ENCODE measurements around the gene MRPL22. TPM values are rescaled to one million over a fixed set of nuclear protein-coding genes. Genes with fewer than 3 reads are reported as not detected.

Gene MRPL22
- total and polyA plus RNA-seq, 2 of the 13 experiments (the other 11 are each of a cell fraction or from before 2014, with no cell fraction given), result 66.8 to 84.8 TPM

DNA sequence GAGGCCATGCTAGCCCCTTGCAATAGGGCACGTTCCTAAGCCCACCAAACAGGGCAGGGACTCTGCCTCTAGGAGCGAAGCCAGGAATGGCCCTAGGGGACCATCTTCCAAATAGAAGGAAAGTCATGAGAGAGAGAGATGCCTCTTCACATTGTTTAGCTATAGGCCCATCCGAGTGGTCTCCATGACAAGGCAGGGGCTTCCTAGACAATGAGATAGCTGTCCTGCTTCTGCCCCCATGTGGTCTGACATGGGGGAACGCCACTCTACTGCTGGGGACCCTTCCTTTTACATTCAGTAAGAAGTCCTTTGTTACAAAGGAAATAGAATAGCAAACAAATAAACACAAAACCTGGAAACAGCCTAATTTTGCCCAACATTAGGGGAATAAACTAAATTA lies 54.8 kb downstream of the MRPL22 start:
- peaks cover 12% of the 10 kb centered on the region; the same call in 1 of the 2 replicates for H3K4me1 ChIP-seq (ENCODE audit: insufficient read depth, low read length)
- no peaks in the 10 kb centered on the region for H3K27me3 ChIP-seq (ENCODE audit: control insufficient read depth in 1 of 2, insufficient read depth in 2 of 2, low read length in 2 of 2)
- no peak overlapping the region for H2AFZ ChIP-seq (ENCODE audit: low read length)
- CTCF ChIA-PET (ENCODE audit: low intra/inter-chr PET ratio, low total read pairs), result no interaction called here
- H3K27ac ChIP-seq (ENCODE audit: extremely low read length, insufficient read depth, low read length), result no peak overlapping the region
- FAIRE-seq (no peak), ATAC-seq (peak; percentile 73), DNase-seq (ENCODE audit: low spot score) (no peak)
- no peak overlapping the region for H3K9ac ChIP-seq (ENCODE audit: insufficient read depth, low read depth, low read length)
- WGBS (ENCODE audit: low lambda C conversion rate), result 0% methylated on average over 2 of the region's 4 CpGs
- no peaks in the 10 kb centered on the region for H3K9me3 ChIP-seq (ENCODE audit: low read length)
- in situ Hi-C loops (cut with HindIII; ENCODE audit: extremely low pct_ligation_motif_present, low pct_unique_long_range_greater_than_20kb) (no loop called here), intact Hi-C loops (cut with micrococcal nuclease; ENCODE audit: unreplicated experiment) (no loop called here)
- POLR2A ChIA-PET, result no interaction called here
- peak overlapping the region; percentile 3; the same call in 1 of the 2 replicates for H3K4me2 ChIP-seq (ENCODE audit: low read depth, low read length)
- no peak overlapping the region for H3K4me3 ChIP-seq (replicated peaks in 1 of 3; ENCODE audit: insufficient read depth in 1 of 3, low read depth in 2 of 3, low read length in 3 of 3)
- no peaks in the 10 kb centered on the region for H3K36me3 ChIP-seq (replicated peaks in 1 of 2; ENCODE audit: control insufficient read depth in 1 of 2, insufficient read depth in 2 of 2, low read length in 2 of 2)
- H3K79me2 ChIP-seq (ENCODE audit: insufficient read depth, low read length), result no peaks in the 10 kb centered on the region
- H4K20me1 ChIP-seq (ENCODE audit: insufficient read depth, low read length), result no peaks in the 10 kb centered on the region
- no TSS peak for BruUV-seq (replicated peaks)
- TF ChIP-seq, protein P1, sequence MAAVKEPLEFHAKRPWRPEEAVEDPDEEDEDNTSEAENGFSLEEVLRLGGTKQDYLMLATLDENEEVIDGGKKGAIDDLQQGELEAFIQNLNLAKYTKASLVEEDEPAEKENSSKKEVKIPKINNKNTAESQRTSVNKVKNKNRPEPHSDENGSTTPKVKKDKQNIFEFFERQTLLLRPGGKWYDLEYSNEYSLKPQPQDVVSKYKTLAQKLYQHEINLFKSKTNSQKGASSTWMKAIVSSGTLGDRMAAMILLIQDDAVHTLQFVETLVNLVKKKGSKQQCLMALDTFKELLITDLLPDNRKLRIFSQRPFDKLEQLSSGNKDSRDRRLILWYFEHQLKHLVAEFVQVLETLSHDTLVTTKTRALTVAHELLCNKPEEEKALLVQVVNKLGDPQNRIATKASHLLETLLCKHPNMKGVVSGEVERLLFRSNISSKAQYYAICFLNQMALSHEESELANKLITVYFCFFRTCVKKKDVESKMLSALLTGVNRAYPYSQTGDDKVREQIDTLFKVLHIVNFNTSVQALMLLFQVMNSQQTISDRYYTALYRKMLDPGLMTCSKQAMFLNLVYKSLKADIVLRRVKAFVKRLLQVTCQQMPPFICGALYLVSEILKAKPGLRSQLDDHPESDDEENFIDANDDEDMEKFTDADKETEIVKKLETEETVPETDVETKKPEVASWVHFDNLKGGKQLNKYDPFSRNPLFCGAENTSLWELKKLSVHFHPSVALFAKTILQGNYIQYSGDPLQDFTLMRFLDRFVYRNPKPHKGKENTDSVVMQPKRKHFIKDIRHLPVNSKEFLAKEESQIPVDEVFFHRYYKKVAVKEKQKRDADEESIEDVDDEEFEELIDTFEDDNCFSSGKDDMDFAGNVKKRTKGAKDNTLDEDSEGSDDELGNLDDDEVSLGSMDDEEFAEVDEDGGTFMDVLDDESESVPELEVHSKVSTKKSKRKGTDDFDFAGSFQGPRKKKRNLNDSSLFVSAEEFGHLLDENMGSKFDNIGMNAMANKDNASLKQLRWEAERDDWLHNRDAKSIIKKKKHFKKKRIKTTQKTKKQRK (IDR thresholded peaks at IDR 0.05; ENCODE audit: low read length), result no peak
- TF ChIP-seq, protein P2, sequence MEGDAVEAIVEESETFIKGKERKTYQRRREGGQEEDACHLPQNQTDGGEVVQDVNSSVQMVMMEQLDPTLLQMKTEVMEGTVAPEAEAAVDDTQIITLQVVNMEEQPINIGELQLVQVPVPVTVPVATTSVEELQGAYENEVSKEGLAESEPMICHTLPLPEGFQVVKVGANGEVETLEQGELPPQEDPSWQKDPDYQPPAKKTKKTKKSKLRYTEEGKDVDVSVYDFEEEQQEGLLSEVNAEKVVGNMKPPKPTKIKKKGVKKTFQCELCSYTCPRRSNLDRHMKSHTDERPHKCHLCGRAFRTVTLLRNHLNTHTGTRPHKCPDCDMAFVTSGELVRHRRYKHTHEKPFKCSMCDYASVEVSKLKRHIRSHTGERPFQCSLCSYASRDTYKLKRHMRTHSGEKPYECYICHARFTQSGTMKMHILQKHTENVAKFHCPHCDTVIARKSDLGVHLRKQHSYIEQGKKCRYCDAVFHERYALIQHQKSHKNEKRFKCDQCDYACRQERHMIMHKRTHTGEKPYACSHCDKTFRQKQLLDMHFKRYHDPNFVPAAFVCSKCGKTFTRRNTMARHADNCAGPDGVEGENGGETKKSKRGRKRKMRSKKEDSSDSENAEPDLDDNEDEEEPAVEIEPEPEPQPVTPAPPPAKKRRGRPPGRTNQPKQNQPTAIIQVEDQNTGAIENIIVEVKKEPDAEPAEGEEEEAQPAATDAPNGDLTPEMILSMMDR (CRISPR knock-in tag; IDR thresholded peaks at IDR 0.05), result peak; percentile 58
- TF ChIP-seq ZNF225 (CRISPR knock-in tag; IDR thresholded peaks at IDR 0.05) (no peak), STAG1 (CRISPR knock-in tag; IDR thresholded peaks at IDR 0.05) (peak; percentile 43), LCORL (IDR thresholded peaks at IDR 0.05) (no peak), LCORL (CRISPR knock-in tag; IDR thresholded peaks at IDR 0.05) (no peak), ATRX (CRISPR knock-in tag; IDR thresholded peaks at IDR 0.05; ENCODE audit: borderline replicate concordance) (no peak)
- TF ChIP-seq, protein P3, sequence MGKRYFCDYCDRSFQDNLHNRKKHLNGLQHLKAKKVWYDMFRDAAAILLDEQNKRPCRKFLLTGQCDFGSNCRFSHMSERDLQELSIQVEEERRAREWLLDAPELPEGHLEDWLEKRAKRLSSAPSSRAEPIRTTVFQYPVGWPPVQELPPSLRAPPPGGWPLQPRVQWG (CRISPR knock-in tag; IDR thresholded peaks at IDR 0.05; ENCODE audit: borderline replicate concordance, low read depth), result no peak
